Mammary epithelial cell (primary cell): ENCODE data around the gene SLC9C2.

Experiments
- EZH2 ChIP-seq: IDR thresholded peaks from 2 replicates; pipeline ENCODE4 v1.6.1; 2012; ENCODE audit warnings: low read length, inconsistent platforms, borderline replicate concordance
- TF ChIP-seq, protein P1 (sequence below), 2 donors: IDR thresholded peaks in 1 of 2; conservative IDR thresholded peaks in 1 of 2; 2 replicates each; pipeline ENCODE4 v1.5.1; 2011 to 2012; ENCODE audit warnings: inconsistent platforms in 2 of 2, low read length in 2 of 2, mild to moderate bottlenecking in 2 of 2, control low read depth in 1 of 2, low read depth in 1 of 2; ENCODE audit not compliant: insufficient read depth in 1 of 2; ENCODE audit errors: extremely low read depth in 1 of 2

- TF ChIP-seq, protein P1, sequence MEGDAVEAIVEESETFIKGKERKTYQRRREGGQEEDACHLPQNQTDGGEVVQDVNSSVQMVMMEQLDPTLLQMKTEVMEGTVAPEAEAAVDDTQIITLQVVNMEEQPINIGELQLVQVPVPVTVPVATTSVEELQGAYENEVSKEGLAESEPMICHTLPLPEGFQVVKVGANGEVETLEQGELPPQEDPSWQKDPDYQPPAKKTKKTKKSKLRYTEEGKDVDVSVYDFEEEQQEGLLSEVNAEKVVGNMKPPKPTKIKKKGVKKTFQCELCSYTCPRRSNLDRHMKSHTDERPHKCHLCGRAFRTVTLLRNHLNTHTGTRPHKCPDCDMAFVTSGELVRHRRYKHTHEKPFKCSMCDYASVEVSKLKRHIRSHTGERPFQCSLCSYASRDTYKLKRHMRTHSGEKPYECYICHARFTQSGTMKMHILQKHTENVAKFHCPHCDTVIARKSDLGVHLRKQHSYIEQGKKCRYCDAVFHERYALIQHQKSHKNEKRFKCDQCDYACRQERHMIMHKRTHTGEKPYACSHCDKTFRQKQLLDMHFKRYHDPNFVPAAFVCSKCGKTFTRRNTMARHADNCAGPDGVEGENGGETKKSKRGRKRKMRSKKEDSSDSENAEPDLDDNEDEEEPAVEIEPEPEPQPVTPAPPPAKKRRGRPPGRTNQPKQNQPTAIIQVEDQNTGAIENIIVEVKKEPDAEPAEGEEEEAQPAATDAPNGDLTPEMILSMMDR (conservative IDR thresholded peaks at IDR 0.05 in 1 of 2, IDR thresholded peaks at IDR 0.05 in 1 of 2; ENCODE audit: extremely low read depth in 1 of 2, insufficient read depth in 1 of 2, low read depth in 1 of 2, low read length in 2 of 2) = no peak
- no peak for TF ChIP-seq EZH2
Observed at GRCh38 chr1:173476197-173476664, 126.6 kb downstream of the SLC9C2 start.
